ENCODE results near the gene NES.

Gene NES

DNA sequence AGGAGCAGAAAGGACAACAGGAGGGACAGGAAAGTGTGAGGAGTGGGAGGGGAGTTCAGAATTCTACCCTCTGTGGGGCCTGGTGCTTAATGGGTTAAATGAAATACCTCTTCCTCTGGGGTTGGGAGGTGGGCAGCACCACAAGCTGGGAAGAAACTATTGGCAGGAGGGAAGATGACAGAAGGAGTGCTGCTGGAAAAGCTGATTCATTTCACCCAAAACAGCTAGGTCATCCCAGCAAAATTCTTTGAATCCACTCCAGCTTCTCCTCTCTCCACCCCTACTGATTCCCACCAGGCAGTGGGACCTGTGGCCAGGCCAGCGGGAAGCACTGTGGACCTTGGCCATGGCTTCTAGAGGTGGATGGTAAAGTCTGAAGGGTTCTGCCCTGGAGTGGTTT, 22.5 kb downstream of the NES start:
- no peak for DNase-seq (ENCODE audit: low read depth)
- no peak overlapping the region for H3K4me3 ChIP-seq (ENCODE audit: low read depth, low read length)

GRCh38 chr1:156652992-156653355, 24.2 kb downstream of the NES start:
- no peak for DNase-seq (ENCODE audit: low read depth)
- no peak overlapping the region for H3K4me3 ChIP-seq (ENCODE audit: low read depth, low read length)

DNA sequence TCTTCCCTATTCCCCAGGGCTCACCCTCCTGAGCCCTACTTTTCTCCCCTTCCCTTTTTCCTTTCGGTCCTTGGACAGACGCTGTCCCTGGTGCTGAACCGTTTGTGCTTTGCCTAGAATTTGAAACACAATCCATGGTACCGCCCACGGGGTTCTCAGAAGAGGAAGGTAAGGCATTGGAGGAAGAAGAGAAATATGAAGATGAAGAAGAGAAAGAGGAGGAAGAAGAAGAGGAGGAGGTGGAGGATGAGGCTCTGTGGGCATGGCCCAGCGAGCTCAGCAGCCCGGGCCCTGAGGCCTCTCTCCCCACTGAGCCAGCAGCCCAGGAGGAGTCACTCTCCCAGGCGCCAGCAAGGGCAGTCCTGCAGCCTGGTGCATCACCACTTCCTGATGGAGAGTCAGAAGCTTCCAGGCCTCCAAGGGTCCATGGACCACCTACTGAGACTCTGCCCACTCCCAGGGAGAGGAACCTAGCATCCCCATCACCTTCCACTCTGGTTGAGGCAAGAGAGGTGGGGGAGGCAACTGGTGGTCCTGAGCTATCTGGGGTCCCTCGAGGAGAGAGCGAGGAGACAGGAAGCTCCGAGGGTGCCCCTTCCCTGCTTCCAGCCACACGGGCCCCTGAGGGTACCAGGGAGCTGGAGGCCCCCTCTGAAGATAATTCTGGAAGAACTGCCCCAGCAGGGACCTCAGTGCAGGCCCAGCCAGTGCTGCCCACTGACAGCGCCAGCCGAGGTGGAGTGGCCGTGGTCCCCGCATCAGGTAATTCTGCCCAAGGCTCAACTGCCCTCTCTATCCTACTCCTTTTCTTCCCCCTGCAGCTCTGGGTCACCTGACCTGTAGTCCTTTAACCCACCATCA, 24.8 kb downstream of the NES start:
- no peak overlapping the region for H3K4me3 ChIP-seq (ENCODE audit: low read depth, low read length)
- no peak for DNase-seq (ENCODE audit: low read depth)

DNA sequence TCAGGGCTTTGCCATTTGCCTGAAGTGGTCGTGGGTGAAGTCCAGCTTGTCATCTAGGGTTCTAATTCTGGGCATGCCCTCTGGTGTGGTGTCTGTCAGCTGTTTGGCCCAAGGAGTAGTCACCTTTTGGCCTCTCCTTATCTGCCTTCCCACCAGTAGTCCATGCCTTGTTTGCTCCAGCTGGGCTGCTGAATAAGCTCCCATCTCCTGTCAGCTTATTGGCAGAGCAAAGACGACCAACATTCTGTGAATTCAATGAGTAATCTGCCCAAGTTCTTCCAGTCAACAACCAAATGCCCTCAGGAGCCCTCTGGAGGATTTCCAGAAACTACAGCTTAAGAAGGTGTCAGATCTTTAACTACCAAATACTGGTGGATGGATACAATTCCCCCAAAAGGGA, 28.3 kb downstream of the NES start:
- no peak overlapping the region for H3K4me3 ChIP-seq (ENCODE audit: low read depth, low read length)
- no peak for DNase-seq (ENCODE audit: low read depth)

DNA sequence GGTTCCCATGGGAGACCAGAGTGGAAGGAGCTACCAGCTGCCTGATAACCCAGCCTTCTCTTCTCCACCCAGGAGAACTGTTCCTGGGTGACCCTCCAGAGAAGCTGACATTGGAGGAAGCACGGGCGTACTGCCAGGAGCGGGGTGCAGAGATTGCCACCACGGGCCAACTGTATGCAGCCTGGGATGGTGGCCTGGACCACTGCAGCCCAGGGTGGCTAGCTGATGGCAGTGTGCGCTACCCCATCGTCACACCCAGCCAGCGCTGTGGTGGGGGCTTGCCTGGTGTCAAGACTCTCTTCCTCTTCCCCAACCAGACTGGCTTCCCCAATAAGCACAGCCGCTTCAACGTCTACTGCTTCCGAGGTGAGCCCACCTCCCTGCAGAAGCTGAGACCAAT, 28.7 kb downstream of the NES start:
- no peak overlapping the region for H3K4me3 ChIP-seq (ENCODE audit: low read depth, low read length)
- no peak for DNase-seq (ENCODE audit: low read depth)

DNA sequence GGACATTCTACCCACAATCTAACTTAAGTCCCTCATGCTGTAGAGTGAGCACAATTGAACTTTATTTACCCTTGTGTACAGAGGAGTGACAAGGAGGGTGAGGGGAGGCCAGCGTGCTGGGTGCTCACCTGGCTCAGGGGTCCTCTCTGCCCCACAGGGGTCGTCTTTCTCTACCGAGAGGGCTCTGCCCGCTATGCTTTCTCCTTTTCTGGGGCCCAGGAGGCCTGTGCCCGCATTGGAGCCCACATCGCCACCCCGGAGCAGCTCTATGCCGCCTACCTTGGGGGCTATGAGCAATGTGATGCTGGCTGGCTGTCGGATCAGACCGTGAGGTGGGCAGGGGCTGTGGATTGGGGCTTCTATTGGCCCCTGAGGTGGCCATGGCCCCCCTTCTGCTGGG, 29.9 kb downstream of the NES start:
- H3K4me3 ChIP-seq (ENCODE audit: low read depth, low read length) = no peak overlapping the region
- no peak for DNase-seq (ENCODE audit: low read depth)

DNA sequence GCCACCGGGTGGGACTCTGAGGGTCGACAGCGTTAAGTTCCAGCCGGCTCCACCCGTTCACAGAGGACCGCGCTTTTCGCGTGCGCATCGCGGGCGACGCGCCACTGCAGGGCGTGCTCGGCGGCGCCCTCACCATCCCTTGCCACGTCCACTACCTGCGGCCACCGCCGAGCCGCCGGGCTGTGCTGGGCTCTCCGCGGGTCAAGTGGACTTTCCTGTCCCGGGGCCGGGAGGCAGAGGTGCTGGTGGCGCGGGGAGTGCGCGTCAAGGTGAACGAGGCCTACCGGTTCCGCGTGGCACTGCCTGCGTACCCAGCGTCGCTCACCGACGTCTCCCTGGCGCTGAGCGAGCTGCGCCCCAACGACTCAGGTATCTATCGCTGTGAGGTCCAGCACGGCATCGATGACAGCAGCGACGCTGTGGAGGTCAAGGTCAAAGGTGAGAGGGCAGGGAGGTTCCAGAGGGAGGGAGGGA, 30.4 kb downstream of the NES start:
- H3K4me3 ChIP-seq (ENCODE audit: low read depth, low read length) = no peak overlapping the region
- no peak for DNase-seq (ENCODE audit: low read depth)

GRCh38 chr1:156645666-156646065, 31.5 kb downstream of the NES start:
- no peak overlapping the region for H3K4me3 ChIP-seq (ENCODE audit: low read depth, low read length)

DNA sequence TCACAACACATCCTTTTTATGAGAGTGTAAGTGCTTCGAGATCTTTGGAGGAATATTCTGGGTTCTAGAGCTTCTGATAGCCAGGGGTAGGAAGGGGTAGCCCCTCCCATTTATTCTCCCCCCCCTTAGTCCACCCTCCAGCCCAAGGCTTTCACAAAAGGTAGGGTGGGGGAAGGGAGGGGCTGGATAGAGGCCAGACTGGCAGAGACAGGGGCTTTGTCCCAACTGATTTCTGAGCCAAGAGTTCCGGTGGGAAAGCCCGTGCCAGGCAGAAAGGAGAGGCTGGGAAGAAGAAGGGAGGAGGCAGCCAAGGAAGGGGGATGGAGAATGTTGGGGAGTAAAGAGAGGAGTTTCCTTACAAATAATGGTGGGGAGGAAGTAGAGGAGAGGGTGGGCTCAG, 32.2 kb downstream of the NES start:
- DNase-seq (ENCODE audit: low read depth) = no peak
- no peak overlapping the region for H3K4me3 ChIP-seq (ENCODE audit: low read depth, low read length)

More at GRCh38 chr1:156645666-156646065, 31.5 kb downstream of the NES start:
- no peak for DNase-seq (ENCODE audit: low read depth)

GRCh38 chr1:156644640-156645039, 32.6 kb downstream of the NES start:
- DNase-seq (ENCODE audit: low read depth) = no peak
- H3K4me3 ChIP-seq (ENCODE audit: low read depth, low read length) = no peak overlapping the region

GRCh38 chr1:156644146-156644545, 33.1 kb downstream of the NES start:
- no peak for DNase-seq (ENCODE audit: low read depth)
- H3K4me3 ChIP-seq (ENCODE audit: low read depth, low read length) = no peak overlapping the region

DNA sequence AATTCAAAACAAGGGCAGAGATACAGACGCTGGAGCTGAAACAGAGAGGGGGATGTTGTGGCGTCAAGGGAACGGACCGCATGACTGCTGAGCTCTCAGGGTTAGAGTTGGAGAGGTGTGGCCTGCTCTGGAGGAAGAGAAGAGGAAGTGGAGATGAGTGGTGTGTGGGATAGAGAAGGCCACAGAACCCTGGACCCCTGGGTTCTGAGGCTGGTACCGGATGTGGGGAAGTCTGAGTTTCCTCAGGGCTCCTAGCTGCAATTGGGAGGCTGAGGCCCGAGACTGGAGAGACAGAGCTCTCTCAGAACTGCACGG, 33.5 kb downstream of the NES start:
- no peak overlapping the region for H3K4me3 ChIP-seq (ENCODE audit: low read depth, low read length)
- DNase-seq (ENCODE audit: low read depth) = no peak

DNA sequence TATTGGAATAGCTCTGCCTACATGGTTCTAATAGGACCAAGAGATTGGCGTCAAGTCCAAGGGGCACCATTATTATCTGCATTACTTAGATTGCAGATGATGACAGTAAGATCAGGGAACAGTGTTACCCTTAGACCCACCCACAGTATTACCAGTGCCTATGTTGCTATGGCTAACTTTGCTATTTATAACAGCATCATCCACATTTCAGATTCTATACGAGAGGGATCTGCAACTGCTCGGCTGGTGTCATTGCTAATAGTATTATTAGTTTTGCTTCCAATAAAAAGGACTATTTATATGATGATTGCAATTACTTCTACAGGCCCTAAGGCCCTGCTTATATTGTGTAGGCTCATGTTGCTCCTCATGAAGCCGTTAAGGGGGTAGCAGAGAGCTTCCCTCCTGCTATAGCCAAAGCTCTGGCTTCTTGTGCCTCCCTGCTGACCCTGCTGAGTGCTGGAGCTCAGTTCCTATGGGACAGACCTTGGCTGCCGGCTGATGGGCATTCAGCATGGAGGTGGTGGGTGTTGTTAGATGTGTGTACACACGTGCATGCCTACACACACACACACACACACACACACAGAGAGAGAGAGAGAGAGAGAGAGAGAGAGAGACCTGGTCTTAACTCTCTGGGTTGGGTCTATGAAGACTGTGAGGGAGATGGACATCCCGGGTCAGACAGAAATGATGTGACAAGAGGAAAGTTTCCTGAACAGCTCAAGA, 34.0 kb downstream of the NES start:
- no peak for DNase-seq (ENCODE audit: low read depth)
- H3K4me3 ChIP-seq (ENCODE audit: low read depth, low read length) = no peak overlapping the region

- H3K4me3 ChIP-seq (ENCODE audit: low read depth, low read length) = peak overlapping the region; percentile 34
- DNase-seq (ENCODE audit: low read depth) = no peak
These were observed 34.8 kb downstream of the NES start for GRCh38 chr1:156642265-156643048.

DNA sequence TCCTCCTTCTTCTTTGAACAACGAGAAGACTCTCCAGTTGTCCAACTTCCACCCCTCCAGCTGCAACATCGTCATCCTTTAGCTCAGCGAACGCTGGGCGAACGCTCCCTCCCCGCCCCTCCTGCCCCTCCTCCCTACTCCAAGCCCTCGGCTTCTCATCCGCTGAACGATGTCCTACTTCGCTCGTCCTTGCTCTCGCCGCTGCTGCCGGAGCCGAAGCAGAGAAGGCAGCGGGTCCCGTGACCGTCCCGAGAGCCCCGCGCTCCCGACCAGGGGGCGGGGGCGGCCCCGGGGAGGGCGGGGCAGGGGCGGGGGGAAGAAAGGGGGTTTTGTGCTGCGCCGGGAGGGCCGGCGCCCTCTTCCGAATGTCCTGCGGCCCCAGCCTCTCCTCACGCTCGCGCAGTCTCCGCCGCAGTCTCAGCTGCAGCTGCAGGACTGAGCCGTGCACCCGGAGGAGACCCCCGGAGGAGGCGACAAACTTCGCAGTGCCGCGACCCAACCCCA, 35.4 kb downstream of the NES start, which contains the start of gene BCAN:
BCAN (plus strand) TSS at position 357 of the 504 bp plus-strand sequence. CDS start 3,938 bp downstream, outside the sequence.
- H3K4me3 ChIP-seq (ENCODE audit: low read depth, low read length) = peak within 1 kb of the TSS; percentile 34
- no peak for DNase-seq (ENCODE audit: low read depth)

DNA sequence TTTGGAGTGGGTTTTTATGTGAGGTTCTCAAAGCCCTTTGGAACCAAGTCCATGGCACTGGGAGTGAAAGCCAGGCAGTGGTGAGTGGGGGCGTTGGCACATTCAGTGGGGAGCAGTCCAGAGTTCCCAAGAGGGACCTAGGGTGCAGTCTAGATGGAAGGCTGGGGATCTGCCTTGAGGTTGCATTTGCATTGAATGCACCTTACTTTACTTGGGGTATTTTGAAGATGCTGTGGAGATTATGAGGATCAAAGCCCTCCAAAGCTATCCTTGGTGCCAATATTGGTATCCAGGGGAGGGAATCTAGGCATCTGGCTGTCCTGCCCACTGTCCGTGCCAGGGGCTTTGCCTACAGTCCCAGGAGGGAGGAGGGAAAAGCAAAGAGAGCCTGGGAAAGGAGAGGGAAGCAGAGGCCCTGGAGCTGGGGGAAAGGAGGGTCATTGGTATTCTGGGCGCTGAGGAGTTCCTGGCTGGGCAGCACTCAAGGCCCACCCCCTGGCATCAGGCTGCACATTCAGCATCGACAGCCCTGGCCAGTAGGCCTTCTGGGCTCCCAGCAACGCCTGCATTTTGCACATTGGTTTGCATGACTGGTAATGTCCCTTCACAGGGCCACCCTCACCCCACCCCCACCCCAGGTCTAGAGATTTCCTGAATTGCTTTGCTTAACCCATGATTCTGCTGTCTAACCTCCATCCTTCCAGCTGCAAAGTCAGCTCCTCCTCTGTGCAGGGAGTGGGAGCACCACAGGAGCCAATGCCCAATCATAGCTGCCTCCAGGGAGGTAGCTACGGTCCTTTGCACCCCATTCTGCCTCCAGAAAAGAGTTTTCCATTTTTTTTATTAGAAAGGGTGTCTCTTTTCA, 36.1 kb downstream of the NES start:
- DNase-seq (ENCODE audit: low read depth) = no peak
- H3K4me3 ChIP-seq (ENCODE audit: low read depth, low read length) = peak overlapping the region; percentile 34

DNA sequence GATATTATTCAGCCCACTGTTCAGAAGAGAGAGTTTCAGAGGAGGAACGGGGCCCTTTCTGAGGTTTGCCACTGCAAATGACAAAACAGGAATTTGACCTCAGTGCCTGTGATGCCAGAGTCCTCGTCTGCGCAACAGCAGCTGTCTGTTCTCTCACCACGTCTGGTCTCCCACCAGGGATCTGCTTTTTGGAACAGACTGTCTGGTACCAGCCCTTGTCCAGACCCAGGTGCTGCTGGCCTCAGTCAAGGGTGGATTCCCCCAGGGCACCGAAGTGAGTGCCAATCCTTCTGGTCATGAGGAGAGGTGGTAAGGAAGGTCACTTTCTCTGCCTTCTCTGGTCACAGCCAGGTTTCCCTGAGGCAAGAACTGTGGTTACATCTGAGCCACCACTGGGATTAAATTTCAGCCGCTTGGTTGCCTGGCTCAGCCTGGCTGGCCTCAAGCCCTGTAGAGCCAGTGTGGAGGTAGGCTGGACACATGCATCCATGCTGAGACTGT, 37.6 kb downstream of the NES start:
- H3K4me3 ChIP-seq (ENCODE audit: low read depth, low read length) = no peak overlapping the region
- DNase-seq (ENCODE audit: low read depth) = no peak

- no peak for DNase-seq (ENCODE audit: low read depth)
These were observed 38.8 kb downstream of the NES start for GRCh38 chr1:156638189-156638985.

More at GRCh38 chr1:156638189-156638985, 38.8 kb downstream of the NES start:
- H3K4me3 ChIP-seq (ENCODE audit: low read depth, low read length) = no peak overlapping the region

Data from skeletal muscle cell (primary cell).